ENCODE measurements around the gene LDLRAP1.

LDLRAP1 gene

DNA sequence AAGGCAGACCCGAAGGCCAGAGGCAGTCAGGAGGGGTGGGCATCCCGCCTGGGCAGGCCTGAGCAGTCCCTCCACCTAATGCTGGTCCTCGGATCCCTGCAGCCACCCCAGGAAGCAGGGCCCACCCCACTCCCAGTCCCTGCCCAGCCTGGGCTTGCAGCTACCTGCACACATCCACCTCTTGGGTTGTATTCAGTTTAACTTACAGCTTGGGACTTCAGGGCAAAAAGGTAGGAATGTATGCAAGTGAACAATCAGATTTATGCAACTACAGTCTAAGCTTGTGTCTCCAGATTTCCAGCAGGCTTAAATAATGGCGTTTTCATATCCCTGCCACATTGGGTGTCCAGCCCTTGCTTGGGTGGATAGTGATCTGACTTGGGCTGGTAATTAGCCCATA, 17.4 kb downstream of the LDLRAP1 start:
- FAIRE-seq: no peak

DNA sequence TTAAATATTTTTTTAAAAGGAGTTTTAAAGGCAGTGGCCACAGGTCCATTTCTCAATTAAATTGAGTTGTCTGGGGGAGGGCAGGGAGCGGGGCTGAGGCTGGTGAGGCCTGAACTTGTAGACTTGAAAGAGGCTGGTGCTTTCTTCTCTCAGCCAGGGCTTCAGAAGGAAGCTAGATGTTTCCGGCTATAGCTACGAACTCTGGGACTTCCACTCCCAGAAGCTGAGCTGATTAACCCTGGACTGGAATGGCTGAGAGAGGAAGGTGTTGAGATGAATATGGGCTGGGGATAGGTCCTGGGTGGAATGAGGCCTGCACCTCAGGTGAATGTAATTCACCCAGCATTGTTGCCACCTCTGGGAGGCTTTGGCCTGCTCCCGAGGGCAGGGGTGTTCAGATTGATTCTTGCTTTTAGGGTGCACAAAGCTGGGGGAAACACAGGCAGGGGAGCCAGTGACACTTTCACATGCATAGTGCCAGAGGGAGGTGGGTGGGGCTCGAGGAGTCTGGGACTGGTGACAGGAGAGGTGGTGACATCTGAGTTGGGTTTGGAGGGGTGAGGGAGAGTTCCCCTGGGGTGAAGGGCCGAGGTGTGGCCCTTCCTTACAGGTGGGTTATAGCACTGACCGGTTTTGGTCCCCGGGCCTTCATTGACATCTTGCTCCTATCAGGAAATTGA, 18.2 kb downstream of the LDLRAP1 start:
- FAIRE-seq (peak; percentile 54), DNase-seq (ENCODE audit: insufficient read length, low spot score) (no peak)

More for the DNA sequence above, 17.4 kb downstream of the LDLRAP1 start:
- DNase-seq (ENCODE audit: insufficient read length, low spot score): no peak

- FAIRE-seq: peak; percentile 95
- peak; percentile 93 for DNase-seq (ENCODE audit: insufficient read length, low spot score)
These were observed 18.9 kb downstream of the LDLRAP1 start for GRCh38 chr1:25562101-25562927.

DNA sequence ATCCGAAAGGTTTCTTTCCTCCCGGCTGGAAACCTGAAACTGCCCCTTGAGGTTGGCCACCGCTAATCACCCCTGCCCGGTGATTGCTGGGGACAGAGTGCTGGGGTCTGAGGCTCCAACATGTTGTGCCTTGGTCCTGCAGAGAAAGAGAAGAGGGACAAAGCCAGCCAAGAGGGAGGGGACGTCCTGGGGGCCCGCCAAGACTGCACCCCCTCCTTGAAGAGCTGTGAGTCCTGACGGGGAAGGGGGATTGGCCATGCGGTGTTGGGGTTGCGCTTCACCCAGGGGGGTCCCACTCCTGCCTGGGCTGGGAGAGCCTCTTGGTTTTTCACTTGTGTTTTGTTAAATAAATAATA, 19.5 kb downstream of the LDLRAP1 start:
- FAIRE-seq: no peak
- DNase-seq (ENCODE audit: insufficient read length, low spot score): no peak

GRCh38 chr1:25563330-25564215, 20.2 kb downstream of the LDLRAP1 start:
- FAIRE-seq: no peak
- DNase-seq (ENCODE audit: insufficient read length, low spot score): no peak

GRCh38 chr1:25564777-25565574, 21.6 kb downstream of the LDLRAP1 start:
- DNase-seq (ENCODE audit: insufficient read length, low spot score): no peak
- FAIRE-seq: no peak

GRCh38 chr1:25565626-25566025, 22.2 kb downstream of the LDLRAP1 start:
- DNase-seq (ENCODE audit: insufficient read length, low spot score) (no peak), FAIRE-seq (no peak)

- DNase-seq (ENCODE audit: insufficient read length, low spot score): no peak
- no peak for FAIRE-seq
These were observed 22.8 kb downstream of the LDLRAP1 start for GRCh38 chr1:25566176-25566729.

GRCh38 chr1:25566730-25567341, 23.4 kb downstream of the LDLRAP1 start:
- FAIRE-seq (no peak), DNase-seq (ENCODE audit: insufficient read length, low spot score) (no peak)

- no peak for DNase-seq (ENCODE audit: insufficient read length, low spot score)
- FAIRE-seq: no peak
These were observed 24.3 kb downstream of the LDLRAP1 start for GRCh38 chr1:25567710-25568089.

DNA sequence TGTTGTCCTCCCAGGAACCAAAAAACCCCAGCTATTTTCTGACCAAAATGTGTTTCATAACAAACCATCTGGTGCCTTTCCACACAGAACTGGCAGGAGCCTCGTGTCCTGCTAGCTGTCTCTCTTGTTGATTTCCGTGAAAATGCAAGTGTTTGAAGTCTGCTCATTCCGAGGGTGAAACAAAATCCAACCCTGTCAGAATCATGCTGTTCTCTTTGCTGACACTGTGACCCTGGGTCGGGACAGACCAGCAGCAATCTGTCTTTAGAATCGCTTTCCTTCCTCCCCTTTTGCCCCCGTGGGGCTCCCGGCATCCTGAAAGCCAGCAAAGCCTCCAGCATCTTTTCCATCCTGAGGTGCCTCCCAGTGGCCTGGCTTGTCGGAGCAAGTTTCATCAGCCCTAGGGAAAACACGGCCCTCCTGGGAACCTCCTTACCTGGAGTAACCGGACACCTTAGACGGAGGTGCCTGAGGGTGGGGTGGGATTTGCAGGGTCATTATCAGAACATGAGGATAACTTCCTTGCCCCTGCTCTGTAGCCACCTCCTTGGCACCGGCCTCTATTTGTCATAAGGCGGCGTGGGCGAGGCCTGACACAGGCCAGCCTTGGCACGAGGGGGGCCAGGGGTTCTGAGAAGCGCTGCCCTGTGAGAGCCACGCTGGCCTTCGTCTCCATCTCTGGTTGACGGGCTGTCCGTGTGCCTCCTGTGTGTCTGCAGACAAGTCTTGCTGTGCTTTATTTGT, 24.9 kb downstream of the LDLRAP1 start:
- FAIRE-seq (no peak), DNase-seq (ENCODE audit: insufficient read length, low spot score) (no peak)

GRCh38 chr1:25568834-25569596, 25.6 kb downstream of the LDLRAP1 start:
- DNase-seq (ENCODE audit: insufficient read length, low spot score) (no peak), FAIRE-seq (no peak)

DNA sequence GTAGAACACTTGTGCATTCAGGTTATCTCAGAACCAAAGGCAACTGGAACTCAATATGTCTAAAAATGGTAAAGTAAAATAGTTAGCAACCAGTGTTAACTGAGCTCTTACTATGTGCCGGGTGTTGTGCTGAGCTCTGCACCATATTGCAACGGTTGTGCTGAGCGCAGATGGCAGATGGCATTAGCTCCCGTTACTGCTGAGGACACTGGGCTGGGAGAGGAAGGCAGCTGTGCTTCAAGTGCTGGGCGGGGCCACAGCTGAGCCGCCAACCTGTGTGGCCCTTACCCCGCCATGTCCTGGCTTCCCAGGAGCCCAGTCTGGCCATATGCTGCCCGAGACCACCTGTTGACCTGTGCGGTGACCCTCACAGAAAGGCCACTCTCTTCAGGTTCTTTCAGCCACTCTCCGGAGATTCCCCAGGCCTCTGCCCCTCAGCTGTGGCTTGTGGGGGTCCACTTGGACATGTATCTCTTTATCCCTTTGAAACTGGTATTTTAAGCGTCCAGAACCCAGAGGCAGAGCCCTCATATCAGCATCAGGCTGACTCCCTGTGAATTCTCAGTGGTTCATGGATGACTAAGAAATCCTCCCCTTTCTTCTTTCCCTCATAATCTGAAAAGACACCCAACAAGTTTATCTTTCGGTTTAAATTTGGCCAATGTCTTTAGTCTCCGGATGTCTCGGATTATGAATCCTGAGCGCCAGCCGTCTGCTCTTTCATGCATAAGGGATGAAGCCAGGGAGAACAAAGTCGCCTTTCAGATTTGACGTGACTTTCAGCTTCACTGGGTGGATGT, 26.4 kb downstream of the LDLRAP1 start:
- DNase-seq (ENCODE audit: insufficient read length, low spot score) (no peak), FAIRE-seq (no peak)

GRCh38 chr1:25570798-25571521, 27.6 kb downstream of the LDLRAP1 start:
- FAIRE-seq (no peak), DNase-seq (ENCODE audit: insufficient read length, low spot score) (no peak)

GRCh38 chr1:25571522-25571970, 28.1 kb downstream of the LDLRAP1 start:
- no peak for DNase-seq (ENCODE audit: insufficient read length, low spot score)
- FAIRE-seq: no peak

DNA sequence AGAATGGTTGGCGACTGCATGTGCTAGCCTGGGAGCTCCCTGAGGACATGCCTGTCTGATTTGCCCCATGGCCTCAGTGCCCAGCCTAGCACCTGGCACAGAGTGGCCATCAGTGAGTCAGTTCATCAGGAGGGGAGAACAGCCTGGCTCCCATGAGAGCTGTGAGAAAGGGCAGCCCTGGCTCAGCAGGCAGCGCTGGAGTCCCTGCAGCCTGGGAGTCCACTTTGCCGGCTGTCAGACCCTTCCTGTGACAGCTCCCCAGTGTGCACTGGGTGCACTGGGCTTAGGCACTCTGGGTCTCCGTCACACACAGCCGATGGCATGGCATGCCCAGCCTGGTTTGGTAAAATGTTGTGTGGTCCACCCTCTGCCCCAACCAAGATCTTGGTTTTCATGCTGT, 28.7 kb downstream of the LDLRAP1 start:
- no peak for DNase-seq (ENCODE audit: insufficient read length, low spot score)
- no peak for FAIRE-seq
